ENCODE measurements around the gene BPGM. TPM values are rescaled to one million over a fixed set of nuclear protein-coding genes. Genes with fewer than 3 reads are reported as not detected.

The BPGM gene
- total RNA-seq, 1 donor from 2014 or later: 9.1 TPM

- intact Hi-C loops (cut with DNase I): no loop called here
- no peak for TF ChIP-seq POLR2AphosphoS5 (IDR thresholded peaks at IDR 0.05; ENCODE audit: insufficient read depth in 1 of 2, low read depth in 1 of 2)
- no peak for TF ChIP-seq CTCF (IDR thresholded peaks at IDR 0.05)
- TF ChIP-seq POLR2A (IDR thresholded peaks at IDR 0.05): no peak
Measured at GRCh38 chr7:134654104-134654775, 7.6 kb downstream of the BPGM start.

GRCh38 chr7:134657526-134657925 lies 10.9 kb downstream of the BPGM start:
- TF ChIP-seq CTCF (IDR thresholded peaks at IDR 0.05) (no peak), POLR2A (IDR thresholded peaks at IDR 0.05) (no peak), POLR2AphosphoS5 (IDR thresholded peaks at IDR 0.05; ENCODE audit: insufficient read depth in 1 of 2, low read depth in 1 of 2) (no peak)
- no peaks in the 10 kb centered on the region for H3K9me3 ChIP-seq
- H3K27ac ChIP-seq: no peak overlapping the region
- no peaks in the 10 kb centered on the region for H3K36me3 ChIP-seq
- intact Hi-C loops (cut with DNase I): no loop called here
- H3K4me1 ChIP-seq: peaks cover 20% of the 10 kb centered on the region
- DNase-seq (ENCODE audit: extremely low spot score in 2 of 2): no peak
- H3K4me3 ChIP-seq: no peak overlapping the region
- no peaks in the 10 kb centered on the region for H3K27me3 ChIP-seq

More at GRCh38 chr7:134654104-134654775, 7.6 kb downstream of the BPGM start:
- Histone ChIP-seq H3K9me3 (no peaks in the 10 kb centered on the region), H3K27ac (no peak overlapping the region), H3K36me3 (no peaks in the 10 kb centered on the region), H3K4me3 (no peak overlapping the region), H3K27me3 (no peaks in the 10 kb centered on the region), H3K4me1 (peaks cover 6% of the 10 kb centered on the region)
- no peak for DNase-seq (ENCODE audit: extremely low spot score in 2 of 2)

GRCh38 chr7:134660242-134660785 lies 13.7 kb downstream of the BPGM start:
- no peaks in the 10 kb centered on the region for H3K27me3 ChIP-seq
- no peaks in the 10 kb centered on the region for H3K9me3 ChIP-seq
- TF ChIP-seq POLR2A (IDR thresholded peaks at IDR 0.05): no peak
- TF ChIP-seq CTCF (IDR thresholded peaks at IDR 0.05): no peak
- TF ChIP-seq POLR2AphosphoS5 (IDR thresholded peaks at IDR 0.05; ENCODE audit: insufficient read depth in 1 of 2, low read depth in 1 of 2): no peak
- peak overlapping the region; percentile 59 for H3K27ac ChIP-seq
- H3K36me3 ChIP-seq: no peaks in the 10 kb centered on the region
- no peak for DNase-seq (ENCODE audit: extremely low spot score in 2 of 2)
- H3K4me3 ChIP-seq: no peak overlapping the region
- H3K4me1 ChIP-seq: peaks cover 20% of the 10 kb centered on the region
- intact Hi-C loops (cut with DNase I): no loop called here

- Histone ChIP-seq H3K36me3 (no peaks in the 10 kb centered on the region), H3K9me3 (no peaks in the 10 kb centered on the region), H3K4me3 (no peak overlapping the region), H3K27ac (peak overlapping the region; percentile 59), H3K4me1 (peaks cover 20% of the 10 kb centered on the region), H3K27me3 (no peaks in the 10 kb centered on the region)
- TF ChIP-seq POLR2A (IDR thresholded peaks at IDR 0.05): no peak
- TF ChIP-seq POLR2AphosphoS5 (IDR thresholded peaks at IDR 0.05; ENCODE audit: insufficient read depth in 1 of 2, low read depth in 1 of 2): no peak
- no peak for TF ChIP-seq CTCF (IDR thresholded peaks at IDR 0.05)
- intact Hi-C loops (cut with DNase I): no loop called here
- DNase-seq (ENCODE audit: extremely low spot score in 2 of 2): no peak
Measured at GRCh38 chr7:134660961-134661376, 14.3 kb downstream of the BPGM start.
